COR-L47 (cell line): Measurements from ENCODE around the gene L3MBTL4.
A peak's percentile ranks its signal among the peaks of the same experiment; 100 is the strongest.
"Not testable (repeated sequence)": the region's sequence is repeated elsewhere in the genome, so short reads cannot be mapped to it uniquely, and the experiment has no call there.

Experiments used
- DNase-seq: peaks from one replicate; lab custom pipeline; 2025; lab: John Stamatoyannopoulos, UW

L3MBTL4 gene

DNA sequence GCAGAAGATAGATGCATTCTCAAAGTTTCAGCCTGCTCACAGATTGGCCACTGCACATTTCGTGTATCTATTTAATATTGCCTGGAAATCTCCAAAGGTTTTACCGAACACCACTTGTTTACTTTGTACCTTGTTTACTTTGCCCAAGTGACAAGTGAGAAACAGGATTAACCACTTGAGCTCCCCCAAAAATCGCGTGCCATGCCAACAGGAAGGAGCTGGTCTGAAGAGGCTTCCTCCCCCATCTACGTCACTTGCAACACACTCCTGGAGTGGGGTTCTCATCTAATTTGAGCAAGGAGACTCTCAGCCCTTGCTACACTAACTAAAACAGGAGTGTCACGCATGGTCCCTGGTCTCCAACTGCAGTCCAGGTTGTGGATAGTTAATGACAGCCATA lies 306.9 kb downstream of the L3MBTL4 start:
- no peak for DNase-seq

DNA sequence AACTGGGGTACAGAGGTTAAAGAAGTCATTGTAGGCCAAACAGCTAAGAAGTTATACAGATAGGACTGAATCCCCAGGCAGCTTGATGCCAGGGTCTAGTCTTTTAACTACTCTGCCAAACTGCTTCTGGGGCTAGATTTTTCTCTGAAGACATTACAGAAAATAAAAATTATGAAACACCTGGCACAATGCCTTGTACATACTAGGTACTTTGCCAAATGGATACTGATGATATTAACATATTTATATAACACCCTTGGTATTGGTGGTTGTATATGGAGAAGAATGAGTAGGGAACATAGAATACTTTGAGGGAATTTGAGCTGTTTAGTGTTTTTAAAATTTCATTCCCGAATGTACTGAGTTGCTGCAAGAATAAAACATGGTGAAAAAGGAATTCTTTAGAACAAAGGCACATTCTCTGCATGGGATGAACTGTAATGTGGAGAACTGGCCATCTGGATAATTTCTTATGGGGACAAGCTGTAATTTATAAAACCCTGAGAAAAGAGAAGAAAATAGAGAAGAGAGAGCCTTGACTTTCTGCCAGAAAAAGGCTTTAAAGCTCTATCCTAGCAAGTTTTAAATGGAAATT lies 308.5 kb downstream of the L3MBTL4 start:
- DNase-seq = no peak

GRCh38 chr18:6103741-6104140 lies 311.0 kb downstream of the L3MBTL4 start:
- DNase-seq = no peak

GRCh38 chr18:6096730-6097129 lies 318.0 kb downstream of the L3MBTL4 start:
- DNase-seq = no peak

DNA sequence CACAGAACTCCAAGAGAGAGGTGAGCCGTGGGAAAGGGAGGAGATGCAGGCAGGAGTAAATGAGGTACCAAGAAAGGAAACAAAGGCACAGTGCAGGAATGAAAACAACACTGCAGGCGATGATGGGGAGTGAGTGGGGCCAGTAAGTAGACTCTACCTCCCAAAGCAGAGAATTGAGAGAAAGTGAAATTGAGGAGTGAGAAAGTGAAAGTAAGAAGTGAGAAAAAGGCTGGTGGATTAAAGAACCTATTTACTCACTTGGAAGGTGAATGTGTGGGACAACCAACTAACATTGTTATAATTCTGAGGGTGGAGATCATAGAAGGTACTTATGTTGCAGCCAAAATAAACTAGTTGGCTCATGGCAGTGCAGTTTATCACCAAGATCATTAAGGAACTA lies 326.3 kb downstream of the L3MBTL4 start:
- no peak for DNase-seq

DNA sequence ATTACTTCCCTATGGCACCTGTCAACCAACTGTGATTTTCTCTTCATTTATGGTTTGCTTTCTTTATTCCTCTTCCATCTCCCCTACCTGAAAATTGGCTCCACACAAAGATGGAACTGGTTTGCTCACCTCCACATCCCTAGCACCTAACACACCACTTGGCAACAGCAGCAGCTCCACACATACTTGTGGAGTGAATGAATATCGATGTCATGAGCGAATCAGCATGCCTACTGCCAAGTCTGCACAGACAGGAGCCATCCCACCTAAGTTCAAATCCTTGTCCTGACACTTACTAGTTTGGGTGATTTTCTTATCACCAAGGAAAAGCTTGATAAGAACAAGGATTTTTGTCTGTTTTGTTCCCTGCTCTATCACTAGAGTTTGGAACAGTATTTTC lies 328.0 kb downstream of the L3MBTL4 start:
- DNase-seq = no peak

- DNase-seq = no peak
Observed at GRCh38 chr18:6079406-6079805, 335.3 kb downstream of the L3MBTL4 start.

- DNase-seq = no peak
Observed at GRCh38 chr18:6078877-6079276, 335.8 kb downstream of the L3MBTL4 start.

- not testable (repeated sequence) for DNase-seq
Observed at GRCh38 chr18:6072423-6072822, 342.3 kb downstream of the L3MBTL4 start.

DNA sequence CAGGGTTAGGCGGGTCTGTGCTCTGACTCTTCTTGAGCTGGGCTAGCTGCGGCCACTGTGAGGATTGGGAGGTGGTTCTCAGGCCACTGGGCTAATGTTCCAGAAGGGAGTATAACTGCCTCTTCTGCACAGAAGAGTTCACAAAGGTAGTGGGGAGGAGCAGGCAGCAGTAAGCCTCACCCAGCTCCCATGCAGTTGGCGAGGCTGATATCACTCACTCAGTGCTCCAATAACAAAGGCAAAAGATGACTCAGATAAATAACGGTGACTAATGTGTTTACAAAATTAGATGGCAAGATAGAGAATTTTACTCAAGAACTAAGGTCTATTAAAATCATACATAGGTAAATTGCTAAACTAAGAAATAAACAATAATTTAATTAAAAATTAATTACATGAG lies 345.2 kb downstream of the L3MBTL4 start:
- no peak for DNase-seq

DNA sequence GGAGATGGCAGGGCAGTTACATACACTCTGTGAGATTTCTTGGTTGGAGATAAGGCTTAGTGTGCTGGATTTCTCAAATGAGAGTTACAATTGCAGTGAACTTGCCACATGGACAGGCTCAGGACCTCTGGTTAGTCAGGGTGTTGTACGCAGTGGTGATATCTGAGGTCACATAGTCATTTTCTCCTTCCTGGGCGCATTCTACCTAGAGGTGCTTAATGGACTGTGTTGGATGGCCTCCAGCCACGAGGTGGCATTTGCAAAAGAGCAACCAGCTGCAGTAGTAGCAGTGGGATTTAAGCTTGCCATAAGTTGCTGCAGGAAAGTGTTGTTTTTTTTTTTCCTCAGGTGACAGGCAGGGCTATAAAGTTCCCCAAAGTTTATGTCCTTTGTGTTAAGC lies 345.6 kb downstream of the L3MBTL4 start:
- DNase-seq = no peak

DNA sequence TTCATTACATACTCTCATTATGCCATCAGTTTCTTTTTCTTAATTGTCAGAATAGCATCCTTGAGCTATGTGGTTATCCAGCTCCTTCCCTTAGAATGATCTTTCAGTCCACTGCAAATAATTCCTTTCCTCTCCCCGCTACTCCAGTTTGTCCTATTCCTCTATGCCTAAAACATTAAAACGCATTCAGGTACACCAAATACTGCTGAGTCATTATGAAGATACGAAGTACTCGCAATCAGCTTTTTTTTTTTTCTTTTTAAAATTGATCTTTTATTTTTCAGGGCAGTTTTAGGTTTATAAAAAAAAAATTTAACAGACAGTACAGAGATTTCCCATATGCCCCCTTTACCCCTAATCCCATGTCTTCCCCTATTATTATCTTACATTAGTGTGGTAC lies 354.6 kb downstream of the L3MBTL4 start:
- no peak for DNase-seq

- DNase-seq = no peak
Observed at GRCh38 chr18:6059551-6059950, 355.2 kb downstream of the L3MBTL4 start.

DNA sequence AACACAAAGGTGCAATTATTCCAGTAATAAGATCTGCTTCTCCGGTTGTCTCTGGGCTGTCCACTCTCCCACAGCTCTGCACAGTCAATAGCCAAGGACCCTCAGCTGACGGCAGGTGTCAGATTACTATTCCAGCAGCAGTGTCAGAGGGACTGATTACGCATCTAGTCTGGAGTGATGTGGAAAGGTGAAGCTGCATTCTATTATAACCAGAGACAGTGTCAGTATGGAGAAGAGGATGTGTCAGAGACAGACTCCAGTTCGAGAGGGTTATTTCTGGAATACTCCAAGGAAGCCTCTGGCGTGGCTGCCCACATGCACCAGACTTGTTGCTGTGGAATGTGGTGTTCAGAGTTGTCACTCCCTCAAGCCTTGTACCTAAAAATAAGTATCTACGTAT lies 355.8 kb downstream of the L3MBTL4 start:
- peak; percentile 17 for DNase-seq

DNA sequence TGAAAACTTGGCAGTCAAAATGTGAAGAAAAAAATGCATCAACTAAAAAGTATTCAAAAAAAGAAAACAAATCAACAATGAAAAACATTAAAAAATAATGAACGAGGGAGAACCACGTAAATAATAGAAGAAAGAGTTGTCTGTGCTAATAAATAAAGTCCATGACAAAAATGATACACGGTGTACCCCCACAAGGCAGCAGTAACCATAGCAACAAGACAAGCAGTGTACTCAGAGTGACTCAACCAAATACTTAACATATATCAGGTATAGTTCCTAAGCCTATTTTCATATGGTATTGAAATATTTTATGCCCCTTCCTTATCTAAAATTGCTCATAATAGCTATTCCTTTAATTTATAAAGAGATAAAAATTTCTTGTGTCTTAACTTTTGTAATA lies 357.1 kb downstream of the L3MBTL4 start:
- no peak for DNase-seq

DNA sequence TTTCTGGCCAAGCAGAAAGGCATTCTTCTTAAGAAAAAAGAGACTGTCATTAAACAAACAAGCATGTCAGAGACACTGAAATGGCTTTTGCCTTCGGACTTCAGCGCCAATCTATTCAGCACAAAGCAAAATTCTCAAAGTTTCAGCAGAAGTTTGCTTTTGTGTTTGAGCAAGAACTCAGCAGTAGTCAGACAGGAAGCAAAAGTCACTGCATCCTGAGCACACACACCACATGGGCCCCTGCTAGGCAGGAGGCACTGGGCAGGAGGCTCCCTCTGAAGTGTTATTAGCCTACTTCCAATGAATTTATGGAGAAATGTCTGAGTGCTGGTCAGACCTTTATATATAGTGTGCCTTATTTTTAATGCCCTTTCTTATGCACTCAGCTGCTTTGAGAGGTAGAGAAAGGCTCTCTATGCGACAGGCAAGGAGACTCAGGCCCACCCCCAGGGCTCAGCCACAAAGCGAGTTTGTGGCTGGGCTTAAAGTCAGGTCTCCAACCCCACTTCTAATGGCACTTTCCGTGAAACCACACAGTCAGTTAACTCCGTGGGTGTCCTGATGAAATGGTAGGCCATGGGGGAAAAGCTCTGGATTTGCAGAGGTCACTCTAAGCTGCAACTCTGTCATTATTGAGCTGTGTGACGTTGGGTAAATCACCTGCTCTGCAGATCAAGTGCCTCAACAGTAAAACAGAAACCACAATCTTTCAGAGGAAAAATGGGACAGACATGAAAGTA lies 358.4 kb downstream of the L3MBTL4 start:
- DNase-seq = no peak

- DNase-seq = no peak
Observed at GRCh38 chr18:6055711-6056110, 359.0 kb downstream of the L3MBTL4 start.

- no peak for DNase-seq
Observed at GRCh38 chr18:6054256-6054842, 360.4 kb downstream of the L3MBTL4 start.

DNA sequence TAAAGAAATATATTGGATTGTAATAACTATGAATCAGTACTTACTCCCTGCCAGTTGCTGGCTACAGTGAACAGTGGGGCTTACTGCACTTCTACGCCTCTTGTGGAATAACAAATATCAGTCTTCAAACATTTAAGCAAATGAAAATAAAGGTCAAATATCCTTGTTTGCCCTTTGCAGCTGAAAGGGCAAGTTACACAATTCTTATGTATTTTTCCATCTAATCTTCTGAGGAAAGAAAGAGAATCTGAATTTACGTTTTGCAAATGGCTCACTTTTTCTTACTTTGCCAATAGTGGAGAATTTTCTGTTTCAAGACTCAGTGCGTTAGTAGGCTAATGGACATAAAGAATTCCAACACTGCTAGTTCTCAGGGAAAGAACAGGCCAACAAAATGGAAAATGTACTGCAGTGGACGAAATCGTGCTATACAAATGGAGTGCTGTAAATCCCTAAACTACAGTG lies 362.2 kb downstream of the L3MBTL4 start:
- no peak for DNase-seq

DNA sequence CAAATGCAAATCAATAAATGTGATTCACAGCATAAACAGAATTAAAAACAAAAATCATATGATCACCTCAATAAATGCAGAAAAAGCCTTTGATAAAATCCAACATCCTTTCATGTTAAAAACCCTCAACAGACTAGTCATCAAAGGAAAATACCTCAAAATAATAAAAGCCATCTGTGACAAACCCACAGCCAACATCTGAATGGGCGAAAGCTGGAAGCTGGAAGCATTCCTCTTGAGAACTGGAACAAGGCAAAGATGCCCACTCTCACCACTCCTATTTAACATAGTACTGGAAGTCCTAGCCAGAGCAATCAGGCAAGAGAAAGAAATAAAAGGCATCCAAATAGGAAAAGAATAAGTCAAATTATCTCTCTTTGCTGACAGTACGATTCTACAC lies 367.1 kb downstream of the L3MBTL4 start:
- not testable (repeated sequence) for DNase-seq

DNA sequence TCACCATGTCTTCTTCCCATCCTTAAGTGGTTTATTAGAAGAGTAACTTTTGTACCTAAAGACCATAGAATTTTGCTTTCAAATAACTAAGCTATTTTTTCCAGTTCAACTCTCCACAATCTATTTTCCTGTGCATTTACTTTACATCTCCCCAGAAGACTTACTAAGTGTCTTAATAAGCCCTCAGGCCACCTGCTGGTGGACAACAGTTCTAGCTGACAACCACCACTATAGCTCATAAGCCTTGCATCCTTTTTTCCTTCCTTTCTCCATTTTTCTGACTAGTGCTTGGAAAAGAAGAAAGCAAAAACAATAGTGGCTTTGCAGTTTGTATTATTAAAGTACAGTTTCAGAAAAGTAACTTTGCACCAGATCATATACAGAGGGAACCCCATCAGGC lies 369.9 kb downstream of the L3MBTL4 start:
- DNase-seq = no peak

DNA sequence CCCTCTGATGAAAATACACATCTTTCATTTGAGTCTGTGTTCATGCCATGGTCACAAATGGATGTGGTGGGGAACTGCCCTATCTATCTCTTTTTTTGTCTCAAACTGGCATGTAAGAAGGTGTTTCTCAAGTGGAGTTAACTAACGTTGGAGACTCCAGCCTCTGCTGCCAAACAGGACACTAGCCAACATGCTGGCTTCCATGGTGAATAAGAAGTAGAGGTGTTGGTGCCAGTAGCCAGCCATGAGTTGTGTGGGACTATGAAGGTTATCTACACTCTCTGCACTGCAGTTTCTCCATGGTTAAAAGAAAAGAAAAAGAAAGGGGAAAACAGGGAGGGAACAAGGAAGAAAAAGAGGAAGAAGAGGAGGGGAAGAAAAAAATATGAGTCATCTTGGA lies 370.4 kb downstream of the L3MBTL4 start:
- no peak for DNase-seq

DNA sequence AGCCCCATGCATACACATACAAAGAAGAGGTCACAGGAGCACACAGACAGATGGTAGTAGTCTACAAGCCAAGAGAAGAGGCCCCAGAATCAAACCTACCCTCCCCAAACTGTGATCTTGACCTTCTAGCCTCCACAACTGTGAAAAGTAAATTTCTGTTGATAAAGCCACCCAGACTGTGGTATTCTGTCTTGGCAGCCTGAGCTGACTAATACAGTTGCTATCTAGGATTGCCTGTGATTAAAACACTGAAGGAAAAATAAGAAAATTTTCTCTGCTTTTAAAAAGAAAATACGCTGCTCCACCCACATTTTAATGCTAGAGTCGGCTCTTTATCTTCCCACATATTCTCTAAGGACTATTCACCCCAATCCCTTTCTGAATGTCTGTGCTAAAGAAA lies 375.7 kb downstream of the L3MBTL4 start:
- no peak for DNase-seq

- no peak for DNase-seq
Observed at GRCh38 chr18:6031442-6031841, 383.3 kb downstream of the L3MBTL4 start.
